Osteoblast (primary cell): Measurements from ENCODE around the gene CLDN11. TPM values are rescaled to one million over a fixed set of nuclear protein-coding genes. Genes with fewer than 3 reads are reported as not detected.

Experiments used
- DNase-seq: peaks from one replicate; pipeline ENCODE4 v3.0.0; 2011; ENCODE audit warnings: low spot score, mixed read lengths; ENCODE audit not compliant: insufficient read length; ENCODE audit errors: missing footprints
- H2AFZ ChIP-seq: 2 replicates; pipeline ENCODE4 v1.6.0; 2011; ENCODE audit warnings: mild to moderate bottlenecking, low read length
- H3K27ac ChIP-seq: 2 replicates; pipeline ENCODE4 v1.5.1; 2011; ENCODE audit warnings: mild to moderate bottlenecking, low read depth, low read length, moderate library complexity
- H3K27me3 ChIP-seq: 2 replicates; pipeline ENCODE4 v1.6.0; 2012; ENCODE audit warnings: mild to moderate bottlenecking, control low read depth, inconsistent platforms, low read length, moderate library complexity; ENCODE audit not compliant: insufficient read depth
- H3K36me3 ChIP-seq: 2 replicates; pipeline ENCODE4 v1.5.1; 2011; ENCODE audit warnings: mild to moderate bottlenecking, low read length, control low read depth, moderate library complexity; ENCODE audit not compliant: insufficient read depth
- H3K4me1 ChIP-seq: 2 replicates; pipeline ENCODE4 v1.5.1; 2011; ENCODE audit warnings: mild to moderate bottlenecking, low read length, control low read depth, moderate library complexity; ENCODE audit not compliant: insufficient read depth
- H3K4me2 ChIP-seq: 2 replicates; pipeline ENCODE4 v1.6.0; 2011; ENCODE audit warnings: mild to moderate bottlenecking, low read length; ENCODE audit not compliant: insufficient read depth
- H3K4me3 ChIP-seq: fragments of 200-600 bp; sonication (generic); 3 replicates; pipeline ENCODE4 v1.5.1; 2012; ENCODE audit warnings: mild to moderate bottlenecking, low read length, inconsistent platforms; ENCODE audit not compliant: insufficient read depth
- H3K79me2 ChIP-seq: 2 replicates; pipeline ENCODE4 v1.6.0; 2012; ENCODE audit warnings: mild to moderate bottlenecking, low read length, control low read depth, inconsistent platforms; ENCODE audit not compliant: insufficient read depth
- H3K9me3 ChIP-seq: 2 replicates; pipeline ENCODE4 v1.5.1; 2011; ENCODE audit warnings: low read depth, low read length, control low read depth
- H4K20me1 ChIP-seq: 2 replicates; pipeline ENCODE4 v1.6.0; 2012; ENCODE audit warnings: mild to moderate bottlenecking, low read length, control low read depth; ENCODE audit not compliant: insufficient read depth
- CTCF ChIP-seq: IDR thresholded peaks from 2 replicates; pipeline ENCODE4 v1.5.1; 2011; ENCODE audit warnings: mild to moderate bottlenecking, low read depth, low read length, moderate library complexity; ENCODE audit errors: extremely low read depth
- total RNA-seq: library from RNA; depleted of rRNA; stranded (reverse); fragments of >200 nt; gene quantifications from 2 replicates; pipeline ENCODE4 v1.2.3, GENCODE V29; 2012

The CLDN11 gene
- total RNA-seq, 1 donor: 50.3 TPM

- no peak overlapping the region for H3K27ac ChIP-seq
- no peak overlapping the region for H3K4me3 ChIP-seq
- no peaks in the 10 kb centered on the region for H3K27me3 ChIP-seq
- peaks cover 10% of the 10 kb centered on the region for H4K20me1 ChIP-seq
- no peak for TF ChIP-seq CTCF
- no peak for DNase-seq
- H3K36me3 ChIP-seq: peaks cover 67% of the 10 kb centered on the region
- H3K79me2 ChIP-seq: peaks cover 46% of the 10 kb centered on the region
- H3K9me3 ChIP-seq: no peaks in the 10 kb centered on the region
- no peak overlapping the region for H2AFZ ChIP-seq
- H3K4me2 ChIP-seq: no peak overlapping the region
- peaks cover 11% of the 10 kb centered on the region for H3K4me1 ChIP-seq
Measured at GRCh38 chr3:170386468-170386867, 32.2 kb upstream of the CLDN11 start.

- Histone ChIP-seq H3K9me3 (no peaks in the 10 kb centered on the region), H3K36me3 (peaks cover 75% of the 10 kb centered on the region), H3K27me3 (no peaks in the 10 kb centered on the region), H3K4me2 (no peak overlapping the region), H4K20me1 (peaks cover 8% of the 10 kb centered on the region), H3K27ac (no peak overlapping the region), H2AFZ (no peak overlapping the region), H3K4me1 (peaks cover 8% of the 10 kb centered on the region), H3K4me3 (no peak overlapping the region), H3K79me2 (peaks cover 47% of the 10 kb centered on the region)
- TF ChIP-seq CTCF: no peak
- no peak for DNase-seq
Measured at GRCh38 chr3:170387950-170388349, 30.7 kb upstream of the CLDN11 start.

- Histone ChIP-seq H3K27me3 (no peaks in the 10 kb centered on the region), H3K4me3 (no peak overlapping the region), H3K27ac (no peak overlapping the region), H4K20me1 (no peaks in the 10 kb centered on the region), H3K79me2 (peaks cover 32% of the 10 kb centered on the region), H3K4me1 (no peaks in the 10 kb centered on the region), H3K36me3 (peaks cover 45% of the 10 kb centered on the region), H3K9me3 (no peaks in the 10 kb centered on the region), H3K4me2 (no peak overlapping the region), H2AFZ (no peak overlapping the region)
- TF ChIP-seq CTCF: no peak
- DNase-seq: no peak
Measured at GRCh38 chr3:170391108-170391507, 27.6 kb upstream of the CLDN11 start.

- no peak overlapping the region for H3K4me3 ChIP-seq
- peaks cover 9% of the 10 kb centered on the region for H3K36me3 ChIP-seq
- H3K27ac ChIP-seq: no peak overlapping the region
- H2AFZ ChIP-seq: no peak overlapping the region
- TF ChIP-seq CTCF: no peak
- H3K4me1 ChIP-seq: no peaks in the 10 kb centered on the region
- H3K9me3 ChIP-seq: no peaks in the 10 kb centered on the region
- H3K27me3 ChIP-seq: no peaks in the 10 kb centered on the region
- no peaks in the 10 kb centered on the region for H4K20me1 ChIP-seq
- H3K4me2 ChIP-seq: no peak overlapping the region
- no peaks in the 10 kb centered on the region for H3K79me2 ChIP-seq
- no peak for DNase-seq
Measured at GRCh38 chr3:170397685-170398084, 21.0 kb upstream of the CLDN11 start.
